Measurements from ENCODE around the gene ARHGAP29. TPM values are rescaled to one million over a fixed set of nuclear protein-coding genes. Genes with fewer than 3 reads are reported as not detected.

ARHGAP29 gene, protein sequence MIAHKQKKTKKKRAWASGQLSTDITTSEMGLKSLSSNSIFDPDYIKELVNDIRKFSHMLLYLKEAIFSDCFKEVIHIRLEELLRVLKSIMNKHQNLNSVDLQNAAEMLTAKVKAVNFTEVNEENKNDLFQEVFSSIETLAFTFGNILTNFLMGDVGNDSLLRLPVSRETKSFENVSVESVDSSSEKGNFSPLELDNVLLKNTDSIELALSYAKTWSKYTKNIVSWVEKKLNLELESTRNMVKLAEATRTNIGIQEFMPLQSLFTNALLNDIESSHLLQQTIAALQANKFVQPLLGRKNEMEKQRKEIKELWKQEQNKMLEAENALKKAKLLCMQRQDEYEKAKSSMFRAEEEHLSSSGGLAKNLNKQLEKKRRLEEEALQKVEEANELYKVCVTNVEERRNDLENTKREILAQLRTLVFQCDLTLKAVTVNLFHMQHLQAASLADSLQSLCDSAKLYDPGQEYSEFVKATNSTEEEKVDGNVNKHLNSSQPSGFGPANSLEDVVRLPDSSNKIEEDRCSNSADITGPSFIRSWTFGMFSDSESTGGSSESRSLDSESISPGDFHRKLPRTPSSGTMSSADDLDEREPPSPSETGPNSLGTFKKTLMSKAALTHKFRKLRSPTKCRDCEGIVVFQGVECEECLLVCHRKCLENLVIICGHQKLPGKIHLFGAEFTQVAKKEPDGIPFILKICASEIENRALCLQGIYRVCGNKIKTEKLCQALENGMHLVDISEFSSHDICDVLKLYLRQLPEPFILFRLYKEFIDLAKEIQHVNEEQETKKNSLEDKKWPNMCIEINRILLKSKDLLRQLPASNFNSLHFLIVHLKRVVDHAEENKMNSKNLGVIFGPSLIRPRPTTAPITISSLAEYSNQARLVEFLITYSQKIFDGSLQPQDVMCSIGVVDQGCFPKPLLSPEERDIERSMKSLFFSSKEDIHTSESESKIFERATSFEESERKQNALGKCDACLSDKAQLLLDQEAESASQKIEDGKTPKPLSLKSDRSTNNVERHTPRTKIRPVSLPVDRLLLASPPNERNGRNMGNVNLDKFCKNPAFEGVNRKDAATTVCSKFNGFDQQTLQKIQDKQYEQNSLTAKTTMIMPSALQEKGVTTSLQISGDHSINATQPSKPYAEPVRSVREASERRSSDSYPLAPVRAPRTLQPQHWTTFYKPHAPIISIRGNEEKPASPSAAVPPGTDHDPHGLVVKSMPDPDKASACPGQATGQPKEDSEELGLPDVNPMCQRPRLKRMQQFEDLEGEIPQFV
- total RNA-seq (2014; rRNA removed; shearing (Covaris generic)), result 37.2 and 55.9 TPM in 2 replicates

GRCh38 chr1:94237291-94238226 lies at the start of gene ARHGAP29:
ARHGAP29 (minus strand) TSS chr1:94237584; CDS start chr1:94231611, 5,973 bp downstream.
- DNase-seq (ENCODE audit: low read depth), result peak; percentile 82

GRCh38 chr1:94286864-94287437 lies 49.6 kb upstream of the ARHGAP29 start:
- DNase-seq (ENCODE audit: low read depth), result peak; percentile 66

GRCh38 chr1:94285031-94285654 lies 47.8 kb upstream of the ARHGAP29 start:
- DNase-seq (ENCODE audit: low read depth), result peak; percentile 71

GRCh38 chr1:94284476-94284875 lies 47.1 kb upstream of the ARHGAP29 start:
- peak; percentile 57 for DNase-seq (ENCODE audit: low read depth)

GRCh38 chr1:94283462-94283861 lies 46.1 kb upstream of the ARHGAP29 start:
- no peak for DNase-seq (ENCODE audit: low read depth)

- no peak for DNase-seq (ENCODE audit: low read depth)
These were observed 44.8 kb upstream of the ARHGAP29 start for GRCh38 chr1:94282143-94282711.

GRCh38 chr1:94281361-94282142 lies 44.2 kb upstream of the ARHGAP29 start:
- DNase-seq (ENCODE audit: low read depth), result peak; percentile 60

DNA sequence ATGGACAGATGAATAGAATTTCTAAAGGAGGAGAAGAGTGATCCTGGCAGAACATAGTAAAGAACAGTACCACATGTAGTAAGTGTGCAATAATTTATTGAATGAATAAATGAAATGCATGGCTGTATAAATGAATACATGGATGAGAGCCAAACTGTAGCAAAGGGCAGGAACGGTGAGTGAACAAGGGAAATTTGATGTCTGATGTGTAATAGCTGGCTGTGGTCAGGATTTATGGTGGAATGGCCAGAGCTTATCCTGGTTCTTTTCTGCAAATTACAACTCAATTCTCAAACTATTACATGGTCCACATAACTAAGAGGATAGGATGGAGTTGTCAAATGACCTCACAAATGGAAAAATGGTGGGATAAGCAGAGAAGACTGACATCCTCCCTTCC lies 43.2 kb upstream of the ARHGAP29 start:
- DNase-seq (ENCODE audit: low read depth), result peak; percentile 59

- DNase-seq (ENCODE audit: low read depth), result no peak
These were observed 42.1 kb upstream of the ARHGAP29 start for GRCh38 chr1:94279462-94279861.

DNA sequence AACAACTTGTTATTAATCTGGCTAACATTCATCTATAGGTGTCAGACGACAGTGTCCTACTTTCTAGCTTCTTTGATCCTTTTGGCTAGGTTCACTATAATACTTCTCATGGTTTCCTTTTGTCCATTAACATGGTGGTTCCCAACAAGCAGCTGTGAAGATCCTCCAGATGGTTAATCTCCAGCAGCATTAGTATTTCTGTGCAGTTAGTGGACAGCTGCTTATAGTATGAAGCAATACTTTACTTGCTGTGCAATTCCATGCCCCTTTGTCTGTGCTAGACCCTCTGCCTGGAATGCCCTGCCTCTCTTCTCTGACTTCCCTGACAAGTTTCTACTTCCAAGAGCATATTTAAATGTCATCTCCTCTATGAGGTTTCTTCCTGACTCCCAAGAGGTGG lies 41.7 kb upstream of the ARHGAP29 start:
- no peak for DNase-seq (ENCODE audit: low read depth)

GRCh38 chr1:94276988-94277434 lies 39.6 kb upstream of the ARHGAP29 start:
- DNase-seq (ENCODE audit: low read depth), result no peak

- DNase-seq (ENCODE audit: low read depth), result no peak
These were observed 37.7 kb upstream of the ARHGAP29 start for GRCh38 chr1:94275083-94275482.

GRCh38 chr1:94274561-94274960 lies 37.2 kb upstream of the ARHGAP29 start:
- DNase-seq (ENCODE audit: low read depth), result no peak

DNA sequence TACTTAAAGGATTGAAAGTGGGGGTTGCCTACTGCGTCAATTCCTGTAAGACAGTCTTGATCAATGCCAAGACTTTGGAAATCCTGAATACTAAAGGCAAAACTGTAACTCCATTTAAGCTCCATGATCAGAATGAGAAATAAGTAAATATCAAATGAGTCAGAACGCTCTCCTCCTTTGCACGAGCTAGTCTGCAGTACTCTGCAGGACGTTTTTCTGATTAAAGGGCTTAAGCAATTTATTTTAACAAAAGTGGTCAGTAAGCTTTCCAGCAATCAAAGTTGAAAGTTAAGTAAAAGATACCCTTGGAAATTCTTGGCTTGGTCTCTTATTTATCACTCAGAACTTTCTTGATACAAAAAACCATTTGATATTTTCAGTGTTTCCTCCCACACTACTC lies 35.7 kb upstream of the ARHGAP29 start:
- DNase-seq (ENCODE audit: low read depth), result no peak

DNA sequence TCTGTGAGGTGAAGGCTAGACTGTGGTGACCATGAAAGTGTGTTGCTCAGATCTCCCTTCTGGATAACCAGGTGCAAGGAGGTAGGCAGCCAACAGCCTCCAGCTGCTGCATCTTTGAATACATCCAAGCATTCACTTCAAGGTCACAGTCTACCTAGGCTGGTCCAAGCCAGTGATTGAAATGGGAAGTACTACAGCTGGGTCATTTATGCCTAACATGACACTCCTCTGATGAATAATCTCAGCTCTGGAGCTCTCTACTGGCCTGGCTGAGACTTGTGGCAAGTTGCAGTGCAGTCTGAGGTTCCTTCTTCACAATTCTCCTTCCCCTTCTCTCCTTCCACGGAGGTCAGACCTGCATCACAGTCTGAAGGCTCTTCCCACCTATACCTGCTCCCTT lies 35.0 kb upstream of the ARHGAP29 start:
- no peak for DNase-seq (ENCODE audit: low read depth)

GRCh38 chr1:94271373-94271772 lies 34.0 kb upstream of the ARHGAP29 start:
- peak; percentile 55 for DNase-seq (ENCODE audit: low read depth)

DNA sequence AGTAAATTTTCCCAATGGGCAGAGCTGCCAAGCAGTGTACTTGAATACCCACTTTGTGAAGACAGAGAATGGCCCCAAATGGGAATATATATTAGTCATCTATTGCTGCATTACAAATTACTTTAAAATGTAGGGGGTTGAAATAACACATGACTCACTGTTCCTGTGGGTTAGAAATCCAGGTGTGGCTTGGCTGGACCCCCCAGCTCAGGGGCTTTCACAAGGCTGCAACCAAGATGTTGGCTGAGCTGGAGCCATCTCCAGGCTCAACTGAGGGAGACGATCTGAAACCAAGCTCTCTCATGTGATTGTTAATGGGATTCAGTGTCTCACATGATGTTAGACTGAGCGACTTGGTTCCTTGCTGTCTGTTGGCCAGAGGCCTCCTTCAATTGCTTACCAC lies 33.4 kb upstream of the ARHGAP29 start:
- peak; percentile 90 for DNase-seq (ENCODE audit: low read depth)

DNA sequence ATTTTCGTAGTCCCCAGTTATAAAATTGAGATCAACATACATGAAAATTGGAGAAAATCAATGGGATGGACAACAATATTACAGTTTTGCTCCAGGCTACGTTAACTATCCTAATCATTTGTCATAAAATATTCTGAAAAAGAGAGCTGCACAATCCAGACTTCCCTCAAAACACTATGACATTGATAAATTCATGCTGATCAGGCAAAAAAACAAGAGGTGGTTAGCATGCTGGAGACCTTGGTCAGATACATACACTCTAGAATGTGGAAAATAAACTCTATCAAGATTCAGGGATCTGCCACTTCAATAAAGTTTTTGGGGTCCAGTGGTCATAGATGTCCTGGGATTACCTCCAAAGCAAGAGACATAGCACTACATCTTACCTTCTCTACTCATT lies 32.5 kb upstream of the ARHGAP29 start:
- no peak for DNase-seq (ENCODE audit: low read depth)

DNA sequence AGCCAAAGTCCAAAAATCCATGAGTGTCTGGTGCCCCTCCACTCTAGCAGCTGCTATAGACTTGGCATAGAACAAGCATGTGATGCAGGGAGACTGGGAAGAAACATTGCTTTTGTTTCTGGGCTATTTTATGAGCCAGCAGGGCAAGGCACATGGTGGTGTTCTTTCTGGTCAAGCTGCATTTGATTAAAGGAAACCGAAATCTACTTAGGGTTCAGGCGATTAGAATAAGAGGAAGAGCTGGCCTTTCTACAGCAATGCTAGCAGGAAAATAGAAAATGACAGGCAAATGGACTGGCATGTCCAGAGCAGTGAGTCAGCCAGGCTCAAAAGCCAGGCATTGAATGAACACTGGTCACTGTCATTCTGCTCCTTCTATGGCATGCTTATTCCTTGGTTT lies 28.5 kb upstream of the ARHGAP29 start:
- peak; percentile 81 for DNase-seq (ENCODE audit: low read depth)
